GM18861 (cell line): ENCODE results near the gene GRM4.

Experiments
- ATAC-seq: cut with Tn5 transposase; IDR thresholded peaks from one replicate; pipeline ENCODE4 v1.9.1; 2021; ENCODE audit not compliant: unreplicated experiment

The GRM4 gene

DNA sequence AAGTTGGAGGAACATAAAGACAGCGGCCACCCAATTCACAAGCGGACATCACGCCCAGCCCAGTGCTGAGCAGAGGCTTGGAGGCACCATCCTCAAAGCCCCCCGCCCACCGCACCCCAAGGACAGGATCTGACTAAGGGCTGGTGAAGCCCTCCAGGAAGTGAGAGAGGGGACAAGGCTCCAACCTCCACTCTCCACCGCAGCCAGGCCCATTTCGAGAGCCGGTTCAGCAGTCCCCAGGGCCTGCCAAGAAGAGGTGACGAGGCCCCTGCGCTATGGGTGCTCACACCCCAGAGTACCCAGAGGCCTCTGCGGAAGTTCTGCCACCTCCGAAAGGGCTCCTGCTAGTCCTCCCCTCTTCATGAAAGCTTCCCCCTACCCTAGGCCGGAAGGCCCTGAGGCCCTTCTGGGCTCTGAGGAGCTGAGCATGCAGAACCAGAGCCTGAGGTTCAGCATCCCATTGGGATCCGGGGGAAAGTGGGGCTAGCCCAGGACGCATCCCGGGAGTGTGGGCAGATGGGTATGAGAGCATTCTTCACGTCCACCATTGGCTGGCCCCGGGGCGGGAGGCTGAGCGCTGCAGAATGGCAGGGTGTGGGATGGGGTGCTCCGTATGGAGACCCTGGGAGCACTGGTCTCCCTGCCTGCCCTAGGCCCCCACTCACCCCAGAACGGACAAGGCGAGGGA lies 2.5 kb downstream of the GRM4 start:
- ATAC-seq = no peak

DNA sequence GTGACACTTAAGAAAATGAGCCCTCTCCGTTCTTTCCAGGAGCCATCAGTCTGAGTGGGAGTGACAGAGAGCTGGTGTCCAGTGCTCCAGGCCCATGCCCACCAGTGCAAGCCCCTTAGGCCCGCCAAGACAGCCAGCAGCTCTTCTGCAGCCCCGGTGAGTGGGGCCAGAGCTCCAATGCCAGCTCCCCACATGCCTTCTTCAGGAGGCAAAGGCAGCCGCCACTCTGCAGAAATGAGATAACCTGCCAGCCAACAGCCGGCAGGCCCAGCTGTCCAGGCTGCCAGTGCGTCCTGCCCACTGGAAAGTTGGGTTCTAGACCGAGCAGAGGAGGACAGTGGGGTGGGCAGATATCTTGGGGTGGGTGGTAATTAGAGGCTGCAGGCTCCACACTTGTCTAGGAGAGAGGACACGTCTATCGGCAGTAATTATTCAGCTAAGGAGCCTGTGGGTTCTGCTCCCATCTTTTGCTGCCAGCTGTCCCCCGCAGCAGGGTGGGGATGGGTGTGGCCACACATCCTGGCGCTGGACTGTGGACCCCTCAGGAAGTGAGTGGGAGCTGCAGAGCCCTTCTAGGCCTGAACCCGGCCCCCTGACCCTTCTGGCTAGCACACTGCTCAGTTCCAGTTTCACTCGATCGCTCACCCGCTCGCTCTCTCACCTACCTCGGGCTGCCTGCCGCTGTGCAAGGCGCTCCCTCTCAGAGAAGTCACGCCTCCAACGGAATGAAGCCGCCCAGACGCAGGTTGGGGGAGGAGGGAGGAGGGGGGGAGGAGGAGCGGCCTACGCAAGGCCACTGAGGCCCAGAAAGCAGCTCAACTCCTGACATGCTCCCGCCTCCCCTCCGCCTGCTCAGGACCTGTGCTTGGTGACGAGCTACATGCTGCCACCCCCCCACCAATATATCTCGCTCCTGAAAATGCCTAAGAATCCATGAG lies 3.6 kb downstream of the GRM4 start:
- no peak for ATAC-seq

DNA sequence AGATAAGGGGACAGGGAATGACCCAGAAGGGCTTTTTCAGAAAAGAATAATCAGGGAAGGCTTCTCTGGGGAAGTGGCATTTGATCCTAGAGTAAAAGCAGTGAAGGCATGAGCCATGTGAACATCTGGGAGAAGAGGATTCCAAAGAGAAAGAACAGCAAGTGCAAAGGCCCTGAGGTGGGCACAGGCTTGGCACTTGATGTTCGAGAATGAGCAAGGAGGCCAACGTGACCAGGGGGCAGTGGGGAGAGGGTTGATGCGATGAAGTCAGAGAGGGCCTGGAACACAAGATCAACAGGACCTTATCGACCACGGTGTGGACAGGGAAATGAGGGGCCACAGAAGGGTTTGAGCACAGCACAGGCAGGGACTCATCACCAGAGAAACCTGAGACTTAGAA lies 5.8 kb downstream of the GRM4 start:
- ATAC-seq = no peak

DNA sequence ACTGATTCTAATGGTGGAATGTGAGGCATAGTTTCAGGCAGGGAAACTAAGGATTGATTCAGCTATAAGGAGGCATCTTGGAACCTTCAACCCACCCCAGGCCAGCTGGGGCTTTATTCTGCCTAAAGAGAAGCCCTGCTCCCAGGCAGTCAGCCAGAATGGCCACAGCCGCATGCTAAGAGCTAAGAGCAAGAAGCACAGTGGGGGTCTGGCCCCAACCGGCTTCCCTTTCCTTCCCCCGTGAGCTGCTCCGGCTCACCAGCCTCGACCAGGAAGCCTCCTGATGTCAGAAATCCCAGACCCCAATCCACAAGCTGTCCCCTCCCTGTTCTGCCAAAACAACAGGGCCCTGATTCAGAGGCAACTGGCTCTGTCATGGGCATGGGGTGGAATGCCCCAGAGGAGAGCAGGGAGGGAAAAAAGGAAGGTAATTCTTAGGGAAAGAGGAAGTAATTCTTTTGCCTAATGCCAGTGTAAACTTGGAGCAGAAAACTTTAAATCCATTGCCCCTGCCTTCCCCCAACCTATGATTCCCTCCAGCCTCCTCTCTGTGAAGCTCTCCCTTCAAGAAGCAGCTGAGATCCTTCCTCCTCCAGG lies 6.9 kb downstream of the GRM4 start:
- no peak for ATAC-seq

DNA sequence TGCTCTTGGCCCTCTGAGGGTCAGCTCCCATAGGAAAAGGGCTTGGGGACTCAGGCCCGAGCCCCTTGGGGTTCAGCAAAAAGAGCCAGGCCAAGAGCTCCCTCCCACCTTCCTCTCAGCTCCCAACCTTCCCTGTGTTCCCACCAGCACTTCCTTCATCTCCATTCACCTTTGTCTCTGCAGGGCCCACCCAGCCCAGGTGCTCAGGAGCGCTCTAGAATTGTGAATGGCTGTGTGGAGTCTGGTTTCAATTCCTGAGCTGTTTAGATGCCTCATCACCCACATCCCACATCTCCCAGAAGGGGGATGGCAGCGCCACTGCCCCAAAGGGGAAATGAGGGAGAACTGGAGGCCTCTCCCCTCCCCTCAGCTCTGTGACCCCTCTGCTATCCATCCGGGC lies 7.7 kb downstream of the GRM4 start:
- no peak for ATAC-seq

DNA sequence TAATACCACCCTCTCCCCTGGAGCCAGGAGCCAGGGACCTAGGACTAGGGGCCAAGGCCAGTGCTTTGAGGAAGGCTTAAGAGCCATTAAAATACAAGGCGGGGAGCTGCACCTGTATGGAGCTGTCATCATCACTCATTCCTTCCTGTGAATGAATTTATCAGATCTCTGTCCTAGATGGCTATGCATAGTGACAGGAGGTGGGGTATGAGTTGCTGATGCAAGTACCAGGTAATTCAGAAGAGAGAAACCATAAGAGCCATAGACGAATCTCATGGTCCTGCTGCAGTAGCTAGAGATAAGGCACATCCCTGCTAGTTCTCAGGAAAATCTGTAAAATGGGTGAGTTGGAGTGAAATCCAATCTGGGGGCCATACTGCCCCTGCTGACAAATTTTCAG lies 10.3 kb downstream of the GRM4 start:
- ATAC-seq = no peak

DNA sequence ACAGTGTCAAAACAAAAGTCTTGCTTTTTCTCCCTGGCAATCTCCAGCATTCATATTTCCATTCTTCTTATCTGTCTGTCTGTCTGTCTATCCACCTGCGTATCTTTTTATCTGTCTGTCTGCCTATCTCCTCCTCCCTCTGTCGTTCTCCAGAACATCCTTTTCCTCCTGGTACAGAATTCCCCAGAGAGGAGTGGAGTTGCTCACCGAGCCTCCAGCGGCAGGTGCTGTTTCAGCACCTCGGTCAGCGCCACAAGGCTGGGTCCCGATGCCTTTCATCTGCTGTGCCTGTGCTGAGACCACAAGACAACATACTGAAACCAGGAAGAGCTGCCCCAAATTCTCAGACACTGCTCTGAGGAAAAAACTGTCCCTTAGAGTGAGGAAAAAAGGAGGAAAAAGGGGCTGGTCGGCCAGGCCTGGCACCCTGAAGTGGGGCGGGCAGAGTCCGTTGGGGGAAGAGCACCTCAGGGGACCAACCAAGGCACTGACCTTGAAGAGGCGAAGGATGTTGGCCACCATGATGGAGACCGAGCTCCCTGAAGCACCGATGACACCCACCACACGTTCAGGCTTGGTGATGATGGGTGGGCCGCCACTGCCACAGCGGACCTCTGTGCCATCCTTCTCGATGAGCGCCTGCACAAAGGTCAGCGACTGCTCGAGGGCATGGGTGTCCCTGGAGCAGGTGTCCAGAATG lies 13.3 kb downstream of the GRM4 start:
- ATAC-seq = no peak

DNA sequence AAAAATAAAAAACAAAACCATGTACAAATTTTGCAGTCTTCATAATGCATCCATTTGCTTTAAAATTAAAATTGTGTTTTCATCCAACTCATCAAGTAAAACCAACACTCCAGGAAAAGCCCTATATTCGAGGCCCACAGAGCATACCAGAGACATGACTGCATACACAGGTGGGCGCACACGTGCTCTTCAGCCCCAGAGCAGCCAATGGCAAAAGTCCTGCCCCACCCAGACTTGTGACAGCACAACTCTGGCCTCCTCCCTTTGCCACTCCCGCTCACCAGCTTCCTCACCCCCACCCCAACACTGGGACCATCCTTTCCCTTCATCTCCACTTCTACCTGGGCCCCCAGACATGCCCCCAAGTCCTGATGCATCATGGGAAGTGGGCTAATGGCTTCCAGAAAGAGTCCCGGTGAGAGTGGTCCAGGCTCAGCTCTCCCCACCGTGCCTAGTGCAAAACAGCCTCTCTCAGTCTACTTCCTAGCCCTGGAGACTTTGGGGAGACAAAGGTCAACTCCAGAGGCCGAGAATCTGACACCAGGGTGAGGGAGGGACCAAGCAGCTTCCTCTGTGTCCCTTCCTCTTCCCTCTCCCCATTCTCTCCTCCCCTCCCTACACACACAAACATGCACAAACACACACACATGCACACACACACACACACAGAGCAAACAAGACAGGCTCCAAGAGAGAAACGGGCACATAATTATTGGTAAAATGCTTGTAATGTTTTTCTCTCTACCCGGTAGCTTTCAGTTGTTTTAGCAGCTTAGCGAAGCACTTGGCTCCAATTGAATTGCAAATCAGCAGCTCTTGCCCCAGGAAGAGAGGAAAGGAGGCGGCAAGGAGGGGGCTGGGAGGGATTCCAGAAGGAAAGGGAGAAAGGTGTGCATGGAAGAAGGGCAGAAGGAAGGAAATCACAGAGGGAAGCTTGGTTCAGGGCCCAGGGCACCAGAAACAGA lies 14.3 kb downstream of the GRM4 start:
- no peak for ATAC-seq

DNA sequence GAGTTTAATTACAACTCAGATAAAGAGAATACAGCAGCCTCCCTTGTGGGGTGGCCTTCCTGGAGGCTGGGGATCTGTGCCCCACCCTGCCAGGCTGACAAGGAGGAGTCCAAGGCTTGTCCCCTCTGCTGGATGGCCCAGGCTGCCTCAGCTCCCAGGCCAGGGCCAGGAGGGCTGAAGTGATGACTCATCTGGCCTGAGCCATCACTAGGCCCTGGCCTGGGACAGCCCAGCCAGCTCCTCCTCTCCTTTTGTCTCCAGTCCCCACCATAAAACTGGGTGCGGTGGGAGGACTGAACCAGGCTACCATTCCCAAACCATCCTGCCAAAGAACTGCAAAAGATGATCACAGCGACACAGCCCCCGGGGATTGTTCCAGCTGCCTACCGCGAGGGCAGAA lies 15.0 kb downstream of the GRM4 start:
- ATAC-seq = no peak

DNA sequence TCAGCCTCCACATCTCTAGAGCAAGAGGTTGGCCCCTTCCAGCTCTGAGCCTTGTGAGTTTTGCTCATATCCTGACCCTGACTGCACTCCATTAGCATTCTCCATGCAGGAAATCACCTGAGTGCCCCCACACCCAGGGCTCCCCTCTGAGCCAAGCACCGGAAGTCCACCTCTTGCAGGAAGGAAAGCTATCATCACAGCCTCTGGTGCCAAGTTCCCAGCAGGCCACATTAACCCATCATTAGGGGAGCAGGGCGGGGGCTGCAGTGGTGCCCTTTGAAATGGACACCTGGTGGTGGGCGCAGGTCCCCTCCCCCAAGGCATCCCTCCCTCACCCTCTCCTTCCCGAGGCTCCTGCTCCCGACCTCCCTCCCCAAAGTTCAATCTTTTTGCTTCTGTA lies 16.1 kb downstream of the GRM4 start:
- ATAC-seq = no peak

DNA sequence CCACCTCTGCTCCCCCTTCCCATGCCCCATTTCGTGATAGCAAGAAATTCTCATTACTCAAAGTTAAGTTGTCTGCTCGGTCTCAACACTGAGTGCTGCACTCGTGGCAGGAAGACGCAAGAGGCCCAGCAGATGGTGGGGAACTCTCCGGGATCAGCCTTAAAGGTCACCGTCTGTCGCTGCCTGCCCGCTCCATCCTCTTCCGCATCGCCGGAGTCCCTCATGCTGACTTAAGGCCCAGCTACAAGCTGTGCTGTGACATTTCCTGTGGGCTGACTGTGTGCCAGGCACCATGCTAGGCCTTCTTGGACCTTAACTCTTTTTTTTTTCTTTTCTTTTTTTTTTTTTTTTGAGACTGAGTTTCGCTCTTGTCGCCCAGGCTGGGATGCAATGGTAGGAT lies 17.8 kb downstream of the GRM4 start:
- ATAC-seq = no peak

DNA sequence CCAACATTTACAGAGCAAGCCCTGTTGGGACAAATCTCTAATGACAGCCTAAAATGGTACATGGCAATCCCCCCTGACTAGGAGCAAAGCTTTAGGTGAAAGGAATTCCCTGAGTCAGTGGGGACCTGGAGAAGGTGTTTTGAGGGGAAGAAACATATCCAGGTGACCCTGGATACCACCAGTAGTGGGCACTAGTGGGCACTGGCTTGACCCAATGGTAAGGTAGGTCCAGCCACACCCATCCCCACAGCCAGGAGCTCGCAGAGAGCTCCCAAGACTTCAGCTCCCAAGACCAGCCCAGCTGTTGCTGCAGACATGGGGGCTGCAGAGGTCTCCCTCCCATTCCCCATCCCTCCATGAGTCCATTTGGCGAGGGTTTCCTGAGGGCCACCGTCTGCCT lies 19.5 kb downstream of the GRM4 start:
- ATAC-seq = no peak

DNA sequence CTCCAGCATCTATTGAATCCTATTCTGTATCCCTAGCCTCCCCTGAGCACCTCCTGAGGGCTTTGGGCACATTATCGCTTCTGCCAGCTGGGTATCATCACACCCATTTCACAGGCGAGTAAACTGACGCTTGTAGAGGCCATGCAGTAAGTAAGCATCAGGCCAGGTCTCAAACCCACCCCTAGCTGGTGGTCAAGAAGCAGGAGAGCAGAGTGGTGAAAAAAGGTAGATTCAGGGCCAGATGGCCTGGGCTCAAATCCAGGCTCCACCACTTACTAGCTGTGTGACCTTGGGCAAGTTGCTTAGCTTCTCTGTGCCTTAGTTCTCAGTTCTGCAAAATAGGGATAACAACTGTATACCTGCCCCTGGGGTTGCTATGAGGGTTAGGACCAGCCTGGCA lies 19.9 kb downstream of the GRM4 start:
- ATAC-seq = no peak

DNA sequence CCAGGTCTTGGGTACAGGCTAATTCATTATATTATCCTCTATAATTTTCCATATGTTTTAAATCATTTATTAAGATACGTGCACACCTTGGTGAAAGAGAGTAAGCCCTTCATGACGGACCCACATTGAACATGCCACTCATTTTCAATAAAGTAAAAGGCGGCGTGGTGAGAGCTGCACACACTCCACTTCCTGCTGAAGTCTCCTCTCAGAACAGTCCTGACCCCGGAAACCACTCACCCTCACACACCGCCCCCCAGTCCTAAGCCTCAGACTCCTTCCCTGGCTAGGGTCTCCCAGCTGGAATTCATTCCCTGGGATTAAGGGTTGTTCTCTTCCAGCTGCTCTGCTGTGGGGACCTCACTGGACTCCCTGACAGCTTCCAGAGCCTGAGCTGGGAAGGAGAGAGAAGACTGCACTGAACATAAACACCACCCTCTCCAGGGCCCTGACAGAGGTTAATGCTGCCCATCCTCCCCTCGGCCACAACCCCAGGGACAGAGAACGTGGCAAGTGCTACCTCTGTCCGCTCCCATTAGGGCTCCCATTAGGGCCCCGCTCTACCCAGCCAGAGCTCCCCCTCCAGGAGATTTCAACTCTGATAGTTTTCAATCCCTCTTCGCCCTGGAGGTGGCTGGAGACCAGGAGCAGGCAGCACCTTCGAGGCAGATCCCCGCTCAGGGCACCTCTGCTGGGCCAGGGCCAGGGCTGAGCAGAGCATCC lies 24.8 kb downstream of the GRM4 start:
- ATAC-seq = no peak

DNA sequence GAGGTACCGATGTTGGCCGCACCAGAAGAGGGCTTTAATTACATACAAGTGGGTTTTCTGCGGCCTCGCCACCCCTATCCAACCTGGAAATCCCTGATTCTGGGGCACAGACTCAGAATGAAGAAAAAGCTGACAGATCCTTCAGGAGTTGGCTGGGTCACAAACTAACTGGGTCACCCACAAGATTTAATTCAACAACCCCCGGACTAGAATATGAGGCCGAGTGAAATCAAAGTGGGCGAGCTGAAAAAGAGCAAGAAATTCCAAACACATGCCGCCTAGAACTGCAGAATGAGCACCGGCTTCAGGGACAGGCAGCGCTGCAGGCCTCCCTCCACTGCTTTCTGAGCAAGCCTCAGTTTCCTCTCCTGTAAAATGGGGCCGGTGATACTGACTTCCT lies 30.0 kb downstream of the GRM4 start:
- ATAC-seq = no peak

DNA sequence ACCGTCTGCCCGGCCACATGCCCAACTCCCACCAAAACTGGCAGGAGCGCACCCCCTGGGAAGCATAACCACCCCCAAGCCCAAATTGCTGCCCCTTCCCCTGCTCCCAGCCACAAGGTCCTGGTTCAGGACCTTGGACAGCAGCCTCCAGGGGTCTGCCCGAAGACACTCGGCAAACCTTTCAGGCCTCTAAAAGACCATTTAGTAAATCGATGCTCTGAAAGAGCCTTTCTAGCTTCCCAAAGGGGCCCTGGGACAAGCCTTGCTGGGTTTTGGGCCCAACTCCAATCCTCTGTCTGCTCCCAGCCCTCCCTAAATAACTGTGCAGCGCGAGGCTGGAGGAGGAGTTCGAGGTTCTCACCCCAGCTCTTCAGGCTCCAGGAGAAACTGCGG lies 30.5 kb downstream of the GRM4 start:
- ATAC-seq = no peak

DNA sequence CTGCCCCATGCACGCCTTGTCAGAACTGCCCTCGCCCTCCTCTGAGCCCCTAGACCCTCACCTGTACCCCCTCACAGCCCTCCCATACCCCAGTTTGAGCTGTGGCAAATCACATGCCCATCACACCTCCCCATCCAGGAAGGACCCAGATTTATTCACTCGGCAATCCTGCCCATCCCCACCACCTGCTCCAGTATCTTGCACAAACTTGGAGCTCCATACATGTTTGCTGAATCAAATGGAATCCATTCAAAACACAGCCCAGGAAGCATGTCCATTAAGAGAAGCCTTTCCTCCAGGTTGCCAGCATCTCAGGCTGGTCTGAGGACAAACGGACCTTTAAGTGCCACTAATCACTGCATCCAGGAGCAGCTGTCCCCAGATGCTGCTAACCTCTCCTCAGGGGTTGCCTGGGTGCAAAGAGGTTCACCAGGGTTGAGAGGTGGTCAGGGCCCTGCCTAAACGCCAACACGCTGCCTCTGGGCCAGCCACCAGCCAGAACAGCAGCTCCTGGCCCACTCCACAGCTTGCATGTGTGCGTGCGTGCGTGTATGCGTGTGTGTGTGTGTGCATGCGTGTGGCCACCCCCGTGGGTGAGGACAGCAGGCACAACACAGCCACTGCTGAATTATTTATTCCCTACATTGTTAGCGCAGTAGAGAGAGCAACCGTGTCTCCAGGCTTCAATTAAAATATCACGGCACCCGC lies 31.0 kb downstream of the GRM4 start:
- no peak for ATAC-seq

DNA sequence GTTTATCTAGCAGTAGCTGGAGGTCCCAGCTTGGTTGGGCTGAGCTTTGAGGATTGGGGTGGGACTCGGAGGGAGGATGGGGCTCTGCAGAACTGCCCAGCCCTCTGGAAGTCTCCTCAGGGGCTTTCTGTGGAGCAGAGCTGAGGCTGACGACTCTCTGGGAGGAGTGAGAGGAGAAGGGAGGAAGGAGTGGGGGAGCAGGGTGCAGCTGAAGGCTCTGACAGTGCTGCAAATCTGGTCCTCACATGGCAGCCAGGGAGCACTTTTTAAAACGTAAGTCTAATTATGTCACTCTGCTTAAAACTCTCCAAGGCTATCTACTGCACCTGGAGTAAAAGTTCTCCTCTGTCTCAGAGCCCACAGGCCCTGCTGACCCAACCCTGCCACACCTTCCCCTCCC lies 32.4 kb downstream of the GRM4 start:
- ATAC-seq = no peak

DNA sequence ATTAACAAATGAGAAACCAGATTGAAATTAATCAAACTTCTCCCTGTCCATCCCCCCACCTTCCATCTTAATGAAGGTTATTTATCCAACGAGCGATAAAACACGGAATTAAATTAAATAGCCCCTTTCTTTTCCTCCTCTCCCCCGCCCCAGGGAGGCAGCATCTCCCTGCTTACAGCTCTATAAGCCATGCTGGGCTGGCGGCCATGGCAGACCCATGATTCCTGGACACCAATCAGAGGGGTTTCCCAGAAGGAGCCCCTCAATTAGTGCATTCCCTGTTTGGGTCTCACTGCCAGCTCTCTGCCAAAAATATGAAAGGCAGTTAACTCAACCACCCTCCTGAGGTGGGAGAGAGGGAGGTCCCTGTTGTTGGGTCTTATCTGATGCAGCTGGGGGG lies 33.8 kb downstream of the GRM4 start:
- ATAC-seq = no peak
